ENCODE data around the gene ATAD3C.

- TF ChIP-seq POLR2A (IDR thresholded peaks at IDR 0.05), result no peak
- TF ChIP-seq, protein P1, sequence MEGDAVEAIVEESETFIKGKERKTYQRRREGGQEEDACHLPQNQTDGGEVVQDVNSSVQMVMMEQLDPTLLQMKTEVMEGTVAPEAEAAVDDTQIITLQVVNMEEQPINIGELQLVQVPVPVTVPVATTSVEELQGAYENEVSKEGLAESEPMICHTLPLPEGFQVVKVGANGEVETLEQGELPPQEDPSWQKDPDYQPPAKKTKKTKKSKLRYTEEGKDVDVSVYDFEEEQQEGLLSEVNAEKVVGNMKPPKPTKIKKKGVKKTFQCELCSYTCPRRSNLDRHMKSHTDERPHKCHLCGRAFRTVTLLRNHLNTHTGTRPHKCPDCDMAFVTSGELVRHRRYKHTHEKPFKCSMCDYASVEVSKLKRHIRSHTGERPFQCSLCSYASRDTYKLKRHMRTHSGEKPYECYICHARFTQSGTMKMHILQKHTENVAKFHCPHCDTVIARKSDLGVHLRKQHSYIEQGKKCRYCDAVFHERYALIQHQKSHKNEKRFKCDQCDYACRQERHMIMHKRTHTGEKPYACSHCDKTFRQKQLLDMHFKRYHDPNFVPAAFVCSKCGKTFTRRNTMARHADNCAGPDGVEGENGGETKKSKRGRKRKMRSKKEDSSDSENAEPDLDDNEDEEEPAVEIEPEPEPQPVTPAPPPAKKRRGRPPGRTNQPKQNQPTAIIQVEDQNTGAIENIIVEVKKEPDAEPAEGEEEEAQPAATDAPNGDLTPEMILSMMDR (IDR thresholded peaks at IDR 0.05), result no peak
- TF ChIP-seq EP300 (IDR thresholded peaks at IDR 0.05), result no peak
- TF ChIP-seq POLR2AphosphoS5 (IDR thresholded peaks at IDR 0.05), result no peak
Measured at GRCh38 chr1:1455366-1455884, 5.9 kb downstream of the ATAD3C start.
